HG03159 (cell line): ENCODE data around the gene ZDHHC11B.
"Not testable (repeated sequence)": the region's sequence is repeated elsewhere in the genome, so short reads cannot be mapped to it uniquely, and the experiment has no call there.

Experiments used
- ATAC-seq: cut with Tn5 transposase; IDR thresholded peaks from one replicate; pipeline ENCODE4 v1.9.1; 2021; ENCODE audit warnings: mild to moderate bottlenecking, moderate library complexity; ENCODE audit not compliant: unreplicated experiment

The ZDHHC11B gene

GRCh38 chr5:785181-785705 is 714 bp upstream of the ZDHHC11B start:
- peak; percentile 16 for ATAC-seq

DNA sequence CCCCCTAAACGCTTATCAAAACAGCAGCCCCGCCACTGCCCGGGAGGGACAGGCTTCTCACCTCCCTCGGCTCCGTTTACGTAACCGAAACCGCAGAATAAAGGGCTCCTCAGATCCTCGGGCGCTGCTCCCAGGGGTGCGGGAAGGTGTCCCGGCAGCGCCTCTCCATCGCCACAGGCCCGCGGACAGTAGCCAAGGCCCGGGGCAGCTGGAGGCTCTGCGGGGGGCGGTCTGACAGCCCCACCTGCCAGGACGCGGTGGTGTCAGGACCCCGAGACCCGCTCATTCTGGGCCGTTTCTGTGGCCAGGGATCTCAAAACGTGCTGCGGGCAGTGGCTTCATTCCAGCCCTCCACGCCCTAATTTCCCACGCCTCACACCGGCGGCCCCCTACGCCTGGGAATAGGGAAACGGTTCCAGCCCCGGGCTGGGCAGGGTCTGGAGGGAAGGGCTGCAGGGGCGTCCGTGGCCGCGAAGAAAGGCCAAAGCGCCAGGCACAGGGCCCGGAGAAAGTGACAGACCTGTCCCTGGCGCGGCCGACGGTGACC is 575 bp downstream of the ZDHHC11B start:
- not testable (repeated sequence) for ATAC-seq

- ATAC-seq = not testable (repeated sequence)
Observed at GRCh38 chr5:783049-783802, 1.3 kb downstream of the ZDHHC11B start.

DNA sequence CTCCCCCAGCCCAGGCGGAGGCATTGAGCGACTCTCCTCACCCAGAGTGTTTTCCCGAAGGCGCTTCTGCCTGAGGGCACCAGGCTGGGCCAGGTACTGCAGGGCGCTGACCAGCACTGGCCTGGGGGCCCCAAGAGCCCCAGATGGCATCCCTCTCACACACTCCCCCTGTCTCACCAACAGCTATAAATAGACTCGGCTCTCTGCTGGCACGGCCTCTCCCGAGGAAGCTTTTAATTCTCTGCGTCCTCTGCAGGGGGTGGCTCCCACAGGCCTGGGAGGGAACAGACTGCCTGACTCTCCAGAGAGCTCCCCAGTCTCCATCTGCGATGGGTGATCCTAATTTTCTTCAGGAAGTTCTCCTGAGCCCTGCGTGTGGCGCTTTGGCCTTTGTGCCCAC is 2.2 kb downstream of the ZDHHC11B start:
- not testable (repeated sequence) for ATAC-seq

- not testable (repeated sequence) for ATAC-seq
Observed at GRCh38 chr5:780571-780970, 4.0 kb downstream of the ZDHHC11B start.

DNA sequence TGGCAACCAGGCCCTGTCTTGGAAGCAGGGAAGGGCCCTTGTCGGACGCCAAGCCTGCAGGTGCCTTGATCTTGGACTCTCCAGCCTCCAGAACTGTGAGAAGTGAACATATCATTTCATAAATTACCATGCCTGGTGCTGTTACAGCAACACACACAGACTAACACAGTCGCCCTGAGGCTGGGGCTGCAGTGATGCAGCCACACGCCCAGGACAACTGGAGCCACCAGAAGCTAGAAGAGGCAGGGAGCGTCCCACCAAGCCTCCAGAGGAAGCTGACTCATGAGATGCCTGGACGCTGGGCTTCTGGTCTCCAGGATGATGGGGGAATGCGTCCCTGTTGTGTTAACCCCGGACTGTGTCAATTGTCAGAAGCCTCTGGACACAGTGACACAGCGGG is 5.6 kb downstream of the ZDHHC11B start:
- ATAC-seq = not testable (repeated sequence)

GRCh38 chr5:778421-778820 is 6.1 kb downstream of the ZDHHC11B start:
- ATAC-seq = not testable (repeated sequence)

GRCh38 chr5:777756-778161 is 6.8 kb downstream of the ZDHHC11B start:
- ATAC-seq = no peak

DNA sequence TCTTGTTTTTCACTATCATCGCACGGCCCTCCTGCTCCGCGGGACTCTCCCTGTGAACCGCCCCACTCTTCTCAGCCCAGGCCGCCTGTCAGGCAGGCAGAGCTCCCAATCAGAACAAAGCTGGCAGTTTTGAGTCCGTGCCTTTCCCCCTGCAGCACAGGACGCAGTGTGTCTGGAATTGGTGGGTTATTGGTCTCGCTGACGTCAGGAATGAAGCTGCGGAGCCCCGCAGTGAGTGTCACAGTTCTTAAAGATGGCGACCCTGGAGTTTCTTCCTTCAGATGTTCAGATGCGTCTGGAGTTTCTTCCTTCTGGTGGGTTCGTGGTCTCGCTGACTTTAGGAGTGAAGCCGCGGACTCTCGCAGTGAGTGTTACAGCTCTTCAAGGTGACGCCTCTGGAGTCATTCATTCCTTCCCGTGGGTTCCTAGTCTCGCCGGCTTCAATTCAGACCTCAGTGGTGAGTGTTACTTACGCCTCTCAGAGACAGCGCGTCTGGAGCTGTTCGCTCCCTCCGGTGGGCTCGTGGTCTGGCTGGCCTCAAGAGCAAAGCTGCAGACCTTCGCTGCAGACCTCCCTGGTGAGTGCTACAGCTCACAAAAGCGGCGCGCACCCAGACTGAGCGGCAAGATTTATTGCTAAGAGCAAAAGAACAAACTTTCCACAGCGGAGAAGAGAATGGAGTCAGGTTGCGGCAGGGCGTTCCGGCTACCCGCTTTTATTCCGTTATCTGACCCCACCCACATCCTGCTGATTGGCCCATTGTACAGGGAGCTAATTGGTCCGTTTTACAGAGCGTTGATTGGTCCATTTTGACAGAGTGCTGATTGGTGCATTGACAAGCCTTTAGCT is 7.4 kb downstream of the ZDHHC11B start:
- no peak for ATAC-seq

DNA sequence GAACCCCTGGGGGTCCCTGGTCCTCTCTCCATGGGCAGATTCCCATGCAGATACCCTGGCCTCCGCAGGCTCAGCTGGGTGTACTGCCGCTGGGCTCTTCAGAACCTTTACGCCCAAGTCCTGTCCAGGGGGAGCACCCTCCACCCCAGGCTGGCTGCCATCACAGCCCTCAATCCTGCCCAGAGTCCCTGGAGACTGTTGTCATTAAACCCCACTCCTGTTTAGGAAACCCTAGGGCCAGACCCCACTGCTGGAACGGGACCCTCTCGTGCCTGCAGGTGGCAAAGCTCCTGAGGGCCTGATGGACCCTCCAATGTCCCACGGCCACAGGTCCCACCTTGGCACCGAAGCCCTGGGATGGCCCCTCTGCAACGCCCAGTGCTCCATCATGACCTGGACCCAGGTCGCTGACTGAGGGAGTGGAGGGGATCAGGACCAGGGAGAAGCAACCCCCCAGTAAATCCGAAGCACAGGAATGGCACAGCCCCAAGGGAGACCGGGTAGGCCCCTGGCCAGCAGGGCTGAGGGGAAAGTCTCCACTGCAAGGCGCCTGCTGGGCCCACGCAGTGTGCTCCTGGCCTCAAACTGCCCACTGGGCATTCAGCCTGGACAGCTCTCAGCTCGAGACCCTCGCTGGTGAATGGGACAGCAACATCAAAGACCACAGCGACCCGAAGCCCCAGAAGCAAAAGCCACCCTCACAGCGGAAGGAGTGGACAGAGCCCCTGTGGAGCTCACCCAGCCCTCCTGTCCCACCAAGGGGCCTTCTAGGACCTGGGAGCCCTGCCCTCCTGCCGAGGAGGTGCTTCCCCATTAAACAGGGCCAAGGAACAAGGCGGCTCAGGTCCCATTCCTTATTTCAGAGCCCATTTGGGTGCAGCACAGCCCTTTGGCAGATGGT is 8.3 kb downstream of the ZDHHC11B start:
- ATAC-seq = no peak

GRCh38 chr5:775595-775960 is 9.0 kb downstream of the ZDHHC11B start:
- not testable (repeated sequence) for ATAC-seq

DNA sequence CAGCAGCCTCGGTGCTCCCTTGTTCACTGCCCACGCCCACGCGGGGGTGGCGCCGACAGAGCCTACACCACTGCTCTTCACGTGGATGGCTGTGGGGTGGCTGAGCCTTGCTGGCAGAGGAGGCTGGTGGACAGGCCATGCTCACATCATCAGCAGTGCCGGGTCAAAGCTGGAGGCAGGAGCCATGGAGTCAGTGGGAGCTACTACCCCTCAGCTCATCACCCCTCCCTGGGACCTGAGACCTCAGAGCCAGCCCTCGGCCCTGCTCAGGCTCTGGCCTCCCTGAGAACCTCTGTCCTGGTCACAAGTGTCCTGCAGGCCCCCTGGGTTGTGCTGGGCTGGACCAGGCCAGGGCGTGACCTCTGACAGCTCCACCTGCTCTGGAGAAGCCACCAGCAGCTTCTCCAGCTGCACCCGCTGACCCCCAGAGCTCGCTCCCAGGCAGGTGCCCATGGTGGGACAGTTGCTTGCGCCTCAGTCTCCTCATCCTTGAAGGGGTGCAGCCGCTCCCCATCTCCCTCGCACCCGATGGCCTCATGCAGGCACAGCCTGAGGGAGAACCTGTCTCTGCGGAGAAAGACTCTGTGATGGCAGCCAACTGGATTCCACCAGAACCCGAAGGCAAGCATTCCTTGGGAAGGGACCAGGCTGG is 9.5 kb downstream of the ZDHHC11B start:
- ATAC-seq = not testable (repeated sequence)

DNA sequence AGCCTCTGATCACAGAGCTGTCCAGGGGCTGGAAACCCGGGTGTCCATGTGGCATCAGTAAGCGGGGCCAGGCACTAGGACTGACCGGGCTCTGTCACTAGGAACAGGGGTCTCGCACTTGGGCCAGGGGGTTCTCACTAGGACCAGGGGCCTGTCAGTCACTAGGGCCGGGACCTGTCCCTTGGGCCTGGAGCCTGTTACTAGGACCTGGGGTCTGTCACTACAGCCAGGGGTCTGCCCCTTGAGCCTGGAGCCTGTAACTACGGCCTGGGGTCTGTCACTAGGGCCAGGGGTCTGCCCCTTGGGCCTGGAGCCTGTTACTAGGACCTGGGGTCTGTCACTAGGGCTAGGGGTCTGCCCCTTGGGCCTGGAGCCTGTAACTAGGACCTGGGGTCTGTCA is 10.2 kb downstream of the ZDHHC11B start:
- ATAC-seq = not testable (repeated sequence)

DNA sequence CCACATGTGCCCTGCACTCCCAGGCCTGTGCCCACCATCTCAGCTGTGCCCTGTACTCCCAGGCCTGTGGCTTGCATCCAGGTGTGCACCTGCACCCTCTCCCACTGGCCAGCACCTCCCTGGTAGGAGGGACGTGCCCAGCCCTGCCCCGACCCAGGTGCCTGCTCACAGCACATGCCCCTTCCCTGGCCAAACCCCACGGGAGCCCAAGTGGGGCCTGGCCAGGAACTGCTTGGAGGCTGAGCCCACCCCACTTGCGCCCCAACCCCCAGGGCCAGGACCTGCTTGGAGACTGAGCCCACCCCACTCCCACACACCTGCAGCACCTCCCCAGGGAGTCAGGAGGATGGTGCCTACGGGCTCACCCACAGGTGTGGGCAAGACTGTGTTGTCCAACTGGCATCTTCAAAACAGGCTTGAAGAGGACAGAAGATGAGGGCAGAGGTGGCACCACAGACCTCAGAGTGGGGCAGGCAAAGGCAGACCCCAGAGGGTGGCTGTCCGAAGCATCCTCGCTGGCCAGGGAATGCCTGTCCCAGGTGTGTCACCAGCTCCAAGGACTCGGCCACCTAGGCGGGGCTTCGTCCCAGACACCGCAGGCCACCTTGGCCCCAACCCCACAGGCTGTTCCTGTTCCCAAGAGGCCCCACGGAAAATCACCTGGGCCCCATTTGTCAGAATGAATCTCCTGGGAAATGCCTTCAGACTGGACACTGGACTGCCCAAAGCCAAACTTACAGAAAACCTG is 10.8 kb downstream of the ZDHHC11B start:
- no peak for ATAC-seq

DNA sequence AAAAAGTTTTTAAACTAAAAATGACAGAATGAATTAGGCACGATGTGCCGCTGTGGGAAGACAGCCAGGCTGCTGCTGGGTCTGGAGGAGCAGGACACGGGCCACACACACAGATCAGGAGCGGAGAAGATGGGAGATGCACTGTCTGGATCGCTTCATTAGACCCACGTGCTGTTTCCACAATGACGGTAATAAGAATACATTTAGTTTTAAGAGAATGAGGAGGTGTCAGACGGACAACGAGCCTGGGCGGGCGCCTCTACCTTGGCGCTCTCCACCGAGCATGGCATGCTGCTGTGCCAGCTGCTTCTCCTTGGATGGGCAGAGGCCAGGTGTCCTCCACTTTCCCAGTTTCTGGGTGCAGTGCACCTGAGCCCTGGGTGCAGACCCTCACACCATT is 11.6 kb downstream of the ZDHHC11B start:
- ATAC-seq = not testable (repeated sequence)

GRCh38 chr5:772547-772890 is 12.0 kb downstream of the ZDHHC11B start:
- ATAC-seq = not testable (repeated sequence)

DNA sequence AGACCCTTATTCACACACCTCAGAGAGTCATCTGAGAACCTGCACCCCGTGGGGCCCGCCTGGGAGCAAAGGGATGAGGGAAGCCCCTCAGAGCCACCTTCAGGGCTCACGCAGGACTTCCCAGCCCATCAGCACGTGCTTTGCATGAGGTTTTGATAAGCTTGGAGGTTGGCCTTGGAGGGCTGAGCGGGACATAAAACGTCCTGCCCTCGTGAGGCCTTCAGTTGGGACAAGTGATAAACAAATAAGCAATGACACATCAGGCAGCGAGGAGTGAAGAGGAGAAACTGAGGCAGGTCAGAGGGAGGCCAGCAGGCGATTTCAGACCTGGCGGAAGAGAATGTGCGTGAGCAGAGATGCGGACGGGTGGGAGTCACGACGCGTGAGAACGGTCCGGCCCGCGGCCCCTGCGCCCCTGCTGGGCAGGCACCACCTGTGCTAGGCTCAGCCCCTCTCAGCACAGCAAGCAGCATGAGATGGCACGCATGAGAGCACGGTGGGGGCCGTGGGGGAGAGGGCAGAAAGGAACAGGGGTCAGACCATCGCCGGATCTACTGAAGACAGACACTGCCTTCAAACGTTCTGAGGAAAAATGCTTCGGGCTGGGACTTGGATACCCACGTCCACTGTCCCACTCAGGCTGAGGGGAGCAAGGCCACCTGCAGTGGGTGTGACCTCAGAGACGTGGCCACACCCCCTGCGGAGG is 12.5 kb downstream of the ZDHHC11B start:
- ATAC-seq = not testable (repeated sequence)

DNA sequence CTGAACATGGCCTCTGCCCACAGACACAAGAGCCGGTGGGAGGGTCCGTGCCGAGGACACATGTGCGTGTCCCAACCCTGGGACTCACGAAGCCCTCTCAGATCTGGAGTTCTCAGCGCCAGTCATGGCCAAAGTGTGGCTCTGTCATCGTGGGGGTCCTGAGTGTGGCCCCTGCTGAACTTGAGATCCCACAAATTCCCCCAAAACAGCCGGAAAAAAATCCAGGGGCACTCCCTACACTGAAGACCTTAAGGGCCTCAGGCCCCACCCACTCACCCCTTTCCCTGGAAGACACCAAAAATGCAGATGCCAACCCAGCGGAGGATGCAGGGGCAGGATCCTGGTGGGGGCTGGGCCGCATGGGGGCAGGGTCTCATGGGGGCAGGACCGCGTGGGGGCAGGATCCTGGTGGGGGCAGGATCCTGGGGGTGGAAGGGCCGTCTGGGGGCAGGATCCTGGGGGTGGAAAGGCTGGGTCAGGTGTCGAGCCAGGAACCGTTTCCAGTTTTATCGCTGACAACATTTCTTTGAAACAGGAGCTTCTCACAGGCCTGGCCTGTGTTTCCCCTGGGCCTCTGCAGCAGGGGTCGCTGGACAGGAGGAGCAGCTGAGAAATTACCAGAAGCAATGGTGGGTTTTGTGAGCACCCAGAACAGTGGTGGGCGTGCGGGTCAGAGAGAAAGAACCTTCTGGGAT is 13.3 kb downstream of the ZDHHC11B start:
- ATAC-seq = not testable (repeated sequence)
